Measurements from ENCODE around the gene BANP.

The BANP gene

GRCh38 chr16:88058817-88059216 lies 107.6 kb downstream of the BANP start:
- no peak for DNase-seq

DNA sequence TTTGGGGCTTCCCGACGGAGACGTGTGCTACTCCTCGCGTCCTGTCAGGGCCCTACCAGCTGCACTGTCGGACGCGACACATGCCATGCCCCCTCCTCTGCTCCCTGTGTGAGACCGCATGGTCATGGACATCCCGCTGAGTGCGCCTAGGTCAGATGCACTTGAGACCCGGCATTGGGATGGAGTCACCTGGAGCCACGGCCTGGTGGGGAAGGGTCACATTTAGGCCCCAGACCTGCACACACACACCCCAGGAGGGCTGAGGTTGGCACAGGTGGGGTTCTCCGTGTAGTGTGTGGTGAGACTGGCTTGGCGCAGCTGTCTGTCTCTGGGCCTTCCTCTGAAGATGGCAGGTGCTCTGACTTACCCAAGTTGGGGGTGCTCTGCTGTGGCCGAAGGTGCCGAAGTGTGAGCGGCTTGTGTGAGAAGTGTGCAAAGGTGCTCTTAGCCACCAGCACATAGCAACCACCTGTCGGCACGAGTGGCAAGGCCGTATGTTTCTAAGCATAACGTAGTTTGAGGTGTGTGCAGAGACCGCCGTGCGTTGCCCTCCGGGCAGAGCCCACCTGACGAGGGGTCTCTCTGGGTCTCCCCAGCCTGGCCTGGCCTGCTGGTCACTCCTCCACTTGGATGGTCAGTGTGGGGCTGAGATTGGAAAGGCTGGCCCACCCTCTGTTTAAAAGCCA lies 108.6 kb downstream of the BANP start:
- DNase-seq = no peak

- DNase-seq = no peak
Observed at GRCh38 chr16:88060524-88061219, 109.4 kb downstream of the BANP start.

- DNase-seq = no peak
Observed at GRCh38 chr16:88061346-88062110, 110.3 kb downstream of the BANP start.

- no peak for DNase-seq
Observed at GRCh38 chr16:88062341-88063210, 111.3 kb downstream of the BANP start.

- DNase-seq = no peak
Observed at GRCh38 chr16:88063211-88063773, 112.1 kb downstream of the BANP start.

DNA sequence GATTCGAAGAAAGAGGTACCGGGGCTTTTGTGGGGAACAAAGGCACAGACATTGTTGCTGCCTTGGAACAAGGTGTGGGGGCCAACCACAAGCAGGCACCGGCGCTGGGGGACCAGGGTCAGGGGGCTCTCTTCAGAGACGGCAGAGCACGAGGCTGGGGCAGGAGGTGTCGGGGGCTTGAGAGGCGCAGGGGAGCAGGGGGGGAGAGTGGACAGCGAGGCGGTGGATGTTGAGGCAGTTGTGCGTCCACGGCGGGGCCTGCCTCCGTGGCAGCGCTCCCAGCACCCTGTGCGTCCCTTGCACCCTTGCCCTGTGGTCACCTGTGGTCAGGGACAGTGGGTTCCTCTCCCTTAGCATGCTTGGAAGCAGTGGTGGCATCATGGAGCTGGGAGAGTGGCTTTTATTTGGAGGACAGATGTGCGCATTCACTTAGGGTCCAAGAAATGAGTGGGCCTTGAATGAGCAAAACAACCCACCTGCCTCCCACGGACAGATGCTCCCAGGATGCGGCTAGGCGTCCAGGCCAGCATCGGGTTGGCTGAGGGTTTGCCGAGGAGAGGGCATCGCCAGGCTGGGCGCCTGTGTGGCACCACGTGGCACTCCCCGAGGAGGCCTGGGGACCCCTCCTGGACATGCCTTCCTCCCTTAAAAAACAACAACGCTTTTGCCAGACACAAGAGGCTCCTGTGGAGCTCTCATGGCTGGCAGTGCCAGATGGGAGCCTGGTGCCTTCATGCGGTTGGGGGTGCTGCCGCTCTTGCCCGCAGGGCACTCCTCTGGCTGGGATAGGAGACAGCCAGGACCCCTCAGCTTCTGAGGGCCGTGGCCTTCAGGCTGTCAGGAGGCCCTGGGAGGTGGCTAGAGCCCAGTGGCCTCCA lies 113.0 kb downstream of the BANP start:
- DNase-seq = no peak

GRCh38 chr16:88064889-88065746 lies 113.9 kb downstream of the BANP start:
- DNase-seq = no peak

- DNase-seq = no peak
Observed at GRCh38 chr16:88065747-88066142, 114.5 kb downstream of the BANP start.

- no peak for DNase-seq
Observed at GRCh38 chr16:88066234-88066633, 115.0 kb downstream of the BANP start.

GRCh38 chr16:88066680-88067529 lies 115.7 kb downstream of the BANP start:
- DNase-seq = no peak

DNA sequence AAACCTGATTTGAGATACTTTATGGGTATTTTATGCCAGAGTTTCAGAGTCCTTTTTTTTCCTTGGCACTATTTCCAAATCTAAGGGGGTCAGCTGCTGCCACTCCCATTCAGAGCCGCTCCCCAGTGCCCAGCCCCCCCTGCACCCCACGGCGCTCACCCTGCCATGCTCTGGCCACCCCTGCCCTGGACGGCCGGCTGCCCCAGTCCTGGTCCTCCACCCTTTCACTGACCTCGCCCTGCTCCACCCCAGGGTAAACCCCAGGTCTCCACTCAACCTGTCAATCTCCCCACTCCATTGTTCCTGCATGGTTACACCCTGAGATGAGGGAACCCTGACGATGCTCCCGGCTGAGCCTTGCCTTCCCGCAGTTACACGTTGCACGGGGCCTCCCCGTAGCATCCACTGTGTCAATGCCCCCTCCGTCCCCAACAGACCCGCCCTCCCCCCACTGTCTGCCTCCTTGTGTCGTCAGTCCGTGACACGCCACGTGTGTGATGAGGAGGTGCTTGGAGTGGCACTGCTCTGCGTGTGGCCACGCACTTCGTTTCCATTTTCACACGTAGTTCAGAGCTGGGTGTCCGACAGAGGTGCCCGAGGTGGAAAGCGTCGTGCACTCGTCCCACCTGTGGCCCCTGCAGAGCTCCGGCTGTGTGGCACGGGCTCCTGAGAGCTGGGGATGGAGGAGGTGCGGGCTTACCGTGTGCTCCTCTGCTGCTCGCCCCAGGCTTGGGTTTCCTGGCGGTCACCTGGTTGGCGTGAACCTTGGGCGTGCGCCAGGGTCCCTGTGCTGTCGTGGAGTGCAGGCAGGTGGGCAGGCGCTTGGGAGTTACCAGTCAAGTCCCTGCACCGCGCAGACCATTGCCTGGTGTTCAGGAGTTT lies 116.5 kb downstream of the BANP start:
- DNase-seq = no peak

- DNase-seq = no peak
Observed at GRCh38 chr16:88068476-88069396, 117.5 kb downstream of the BANP start.

DNA sequence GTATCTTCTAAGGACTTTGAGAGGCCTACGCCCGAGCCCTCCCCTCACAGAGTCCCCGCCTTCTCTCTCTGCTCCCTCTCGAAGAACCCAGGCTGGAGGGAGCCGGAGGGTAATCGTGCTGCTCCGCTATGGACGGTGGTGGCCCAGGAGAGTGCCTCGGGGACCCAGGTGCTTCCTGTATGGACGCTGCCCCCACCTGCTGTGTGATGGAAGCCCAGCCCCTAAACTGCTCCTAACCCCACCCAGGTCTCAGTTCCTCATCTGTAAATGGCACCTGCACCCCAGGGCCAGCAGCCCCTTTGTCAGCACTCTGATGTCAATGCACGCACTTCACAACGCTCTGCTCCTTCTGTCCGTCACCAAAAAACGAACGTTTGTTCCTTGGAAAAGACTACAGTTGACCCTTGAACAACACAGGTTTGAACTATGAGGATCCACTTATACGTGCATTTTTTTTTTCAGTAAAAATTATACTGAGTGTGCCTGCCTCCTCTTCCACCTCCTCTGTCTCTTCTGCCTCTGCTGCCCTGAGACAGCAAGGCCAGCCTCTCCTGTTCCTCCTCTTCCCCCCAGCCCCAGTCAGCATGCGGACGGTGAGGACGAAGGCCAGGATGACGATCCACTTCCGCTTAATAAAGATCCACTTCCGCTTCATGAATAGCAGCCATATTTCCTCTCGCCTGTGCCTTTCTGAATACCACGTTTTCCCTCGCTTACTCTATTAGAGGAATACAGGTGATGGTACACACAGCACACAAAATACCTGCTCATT lies 118.3 kb downstream of the BANP start:
- DNase-seq = peak; percentile 40

GRCh38 chr16:88070341-88070740 lies 119.1 kb downstream of the BANP start:
- no peak for DNase-seq

DNA sequence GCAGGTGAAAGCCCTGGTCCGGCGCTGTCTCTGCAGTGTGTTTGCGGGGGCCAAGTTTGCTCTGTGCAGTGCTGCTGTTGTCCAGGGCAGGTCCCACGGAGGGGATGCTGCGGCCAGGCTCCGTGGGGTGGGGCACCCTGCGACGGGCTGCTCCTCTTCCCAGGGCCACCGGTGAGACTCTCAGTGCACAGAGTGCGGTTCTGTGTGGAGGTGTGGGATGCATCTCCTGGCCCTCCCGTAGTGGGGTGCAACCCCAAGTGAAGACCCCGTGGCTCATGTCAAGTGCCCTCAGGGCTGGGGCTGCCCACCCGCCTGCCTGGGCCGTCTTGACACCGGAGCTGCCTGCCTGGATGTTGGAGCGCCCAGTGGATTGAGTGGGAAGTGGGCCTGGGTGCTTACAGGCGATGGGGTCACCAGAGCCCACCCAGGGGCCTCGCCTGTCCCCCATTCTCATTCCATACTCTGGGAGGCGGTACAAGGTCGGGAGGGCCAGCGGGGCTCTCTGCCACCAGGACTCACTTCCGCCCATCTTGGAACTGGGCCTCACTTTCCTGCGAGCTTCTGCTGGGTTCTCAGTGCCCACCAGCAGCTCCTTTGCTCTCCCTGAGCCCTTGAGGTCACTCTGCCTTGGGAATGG lies 119.9 kb downstream of the BANP start:
- DNase-seq = no peak
